GM10266 (cell line): Measurements from ENCODE around the gene CPLX1.

Experiments
- DNase-seq: peaks from one replicate; pipeline ENCODE4 v3.0.0; 2012; ENCODE audit errors: extremely low spot score
- CTCF ChIP-seq: IDR thresholded peaks from 2 replicates; pipeline ENCODE4 v1.5.1; 2012; ENCODE audit warnings: mild to moderate bottlenecking, low read depth; ENCODE audit not compliant: control insufficient read depth, insufficient read depth; ENCODE audit errors: missing control alignments

Gene CPLX1

DNA sequence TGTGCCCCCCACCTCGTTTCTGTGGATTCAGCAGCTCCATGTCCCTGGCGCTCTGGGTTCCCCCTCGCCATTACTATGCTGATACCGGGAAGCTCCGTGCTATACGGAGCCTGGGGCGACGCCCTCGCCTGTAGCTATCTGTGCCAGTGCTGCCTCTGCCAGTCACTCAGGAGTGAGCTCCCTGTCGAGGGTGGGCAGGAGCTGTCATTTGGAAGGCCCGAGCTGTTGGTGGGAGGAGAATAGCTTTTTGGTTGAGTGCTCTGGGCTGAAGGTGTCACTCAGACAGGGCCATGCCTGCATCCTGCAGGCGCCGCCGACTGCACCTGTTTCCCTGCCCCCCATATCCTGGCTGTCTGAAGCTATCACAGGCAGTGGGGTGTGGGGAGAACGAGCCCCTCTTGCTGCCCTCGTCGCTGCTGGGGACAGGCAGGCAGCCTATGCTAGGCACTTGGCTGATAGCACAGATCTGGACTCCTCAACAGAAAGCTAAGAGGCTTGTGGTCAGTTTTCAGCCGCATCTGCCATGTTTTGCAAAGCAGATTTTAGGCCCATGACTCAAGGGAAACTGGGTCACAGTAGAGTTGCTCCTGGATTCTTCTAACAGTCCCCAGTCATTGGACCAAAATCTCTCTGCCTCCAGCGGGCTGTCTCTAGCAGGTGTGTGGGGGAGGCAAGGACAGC lies 31.8 kb downstream of the CPLX1 start:
- TF ChIP-seq CTCF = no peak
- DNase-seq = no peak

GRCh38 chr4:793093-793861 lies 32.7 kb downstream of the CPLX1 start:
- no peak for DNase-seq
- no peak for TF ChIP-seq CTCF

- no peak for DNase-seq
- no peak for TF ChIP-seq CTCF
Measured at GRCh38 chr4:792626-793092, 33.3 kb downstream of the CPLX1 start.

DNA sequence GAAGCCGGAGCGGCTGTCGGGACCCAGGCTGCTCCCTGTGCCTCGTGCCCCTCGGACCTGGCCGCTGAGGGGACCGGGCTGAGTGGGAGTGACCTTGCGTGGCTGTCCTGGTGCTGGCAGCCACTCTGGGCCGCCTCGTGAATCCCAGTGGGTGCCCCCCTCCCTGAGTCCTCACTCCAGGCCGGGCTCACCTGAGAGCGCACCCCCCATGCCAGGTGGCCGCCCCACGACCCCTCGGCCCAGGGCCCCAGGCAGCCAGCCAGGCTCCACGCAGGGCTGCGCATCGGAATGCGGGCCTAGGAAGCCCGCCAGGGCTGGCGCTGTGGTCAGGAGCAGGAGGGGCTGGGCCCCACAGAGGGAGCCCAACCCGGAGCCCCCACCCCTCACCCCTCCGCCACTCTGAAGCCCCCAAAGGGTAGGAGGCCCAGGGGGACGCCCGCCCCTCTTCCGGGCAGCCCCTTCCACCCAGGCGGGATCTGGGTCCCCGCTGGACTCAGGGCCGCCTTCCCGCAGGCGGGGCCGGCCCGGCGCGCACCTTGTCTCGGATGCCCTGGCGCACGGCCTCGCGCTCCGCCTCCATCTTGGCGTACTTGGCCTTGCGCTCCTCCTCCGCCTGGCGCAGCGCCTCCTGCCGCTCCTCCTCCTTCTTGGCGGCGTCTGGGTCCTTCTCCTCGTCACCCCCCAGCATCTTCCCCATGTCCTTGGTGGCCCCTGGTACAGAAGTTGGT lies 33.9 kb downstream of the CPLX1 start:
- DNase-seq = no peak
- TF ChIP-seq CTCF = no peak

DNA sequence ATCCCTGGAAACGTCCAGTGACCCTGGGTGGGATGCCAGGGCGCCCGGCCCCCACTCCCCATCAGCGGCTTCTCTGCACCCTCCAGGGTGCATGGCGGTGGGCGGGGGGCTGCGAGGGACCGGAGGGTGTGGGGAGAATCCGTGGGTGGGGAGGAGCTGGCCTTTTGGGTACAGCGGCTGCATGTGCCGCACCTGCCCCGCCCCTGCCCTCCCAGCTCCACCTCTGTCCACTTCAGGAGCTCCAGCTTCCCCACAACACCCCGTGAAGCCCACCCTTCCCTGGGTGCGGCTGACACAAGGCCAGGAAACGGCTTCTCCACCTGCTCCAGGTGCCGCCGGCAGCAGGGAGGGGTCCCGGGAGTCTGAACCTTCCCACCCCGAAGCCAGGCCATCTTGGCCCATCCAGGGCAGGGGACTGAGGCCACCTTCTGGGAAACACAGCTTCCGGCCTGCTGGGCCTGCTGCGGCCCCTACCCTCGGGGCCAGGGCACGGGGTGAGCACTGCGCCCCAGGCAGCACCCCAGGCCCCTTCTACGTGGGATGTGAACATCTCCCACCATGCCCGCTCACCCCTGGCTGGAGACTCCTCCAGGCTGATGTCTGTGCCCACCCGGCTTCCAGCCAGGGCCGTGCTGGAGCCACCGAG lies 34.6 kb downstream of the CPLX1 start:
- DNase-seq = no peak
- TF ChIP-seq CTCF = no peak

DNA sequence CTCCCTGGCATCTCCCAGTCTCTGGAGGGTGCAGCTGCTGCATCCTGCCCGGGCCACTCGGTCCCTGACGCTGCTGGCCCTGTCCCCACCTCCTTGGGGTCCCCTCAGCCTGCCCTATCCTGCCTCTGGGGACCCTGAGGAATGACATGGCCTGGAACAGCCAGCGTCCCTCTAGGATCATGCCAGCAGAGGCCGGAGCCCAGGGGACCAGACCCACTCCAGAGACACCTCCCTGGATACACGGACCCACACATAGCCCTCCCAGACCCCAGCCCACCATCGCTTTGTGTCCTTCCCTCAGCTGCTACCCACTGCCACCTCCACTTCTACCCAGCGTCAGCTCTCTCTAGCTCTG lies 35.5 kb downstream of the CPLX1 start:
- no peak for DNase-seq
- TF ChIP-seq CTCF = no peak
